HUES64 (cell line): Measurements from ENCODE around the gene IGBP1.
"Not testable (repeated sequence)": the region's sequence is repeated elsewhere in the genome, so short reads cannot be mapped to it uniquely, and the experiment has no call there.

Experiments
- H3K27ac ChIP-seq: 2 replicates; pipeline ENCODE4 v1.7.0; 2013; ENCODE audit warnings: low read depth, low read length, inconsistent platforms
- H3K27me3 ChIP-seq: 2 replicates; pipeline ENCODE4 v1.6.1; 2013; ENCODE audit warnings: mild to moderate bottlenecking, low read length; ENCODE audit not compliant: insufficient read depth
- H3K36me3 ChIP-seq: 2 replicates; pipeline ENCODE4 v1.6.1; 2013; ENCODE audit warnings: mild to moderate bottlenecking, low read length; ENCODE audit not compliant: insufficient read depth
- H3K4me1 ChIP-seq: 2 replicates; pipeline ENCODE4 v1.6.1; 2013; ENCODE audit warnings: mild to moderate bottlenecking, low read length, moderate library complexity; ENCODE audit not compliant: insufficient read depth
- H3K4me3 ChIP-seq: 2 replicates; pipeline ENCODE4 v1.5.1; 2013; ENCODE audit warnings: mild to moderate bottlenecking, low read length, moderate library complexity
- H3K9ac ChIP-seq: 2 replicates; pipeline ENCODE4 v1.6.1; 2013; ENCODE audit warnings: mild to moderate bottlenecking, low read depth, low read length
- H3K9me3 ChIP-seq: 2 replicates; pipeline ENCODE4 v1.6.1; 2013; ENCODE audit warnings: low read depth, low read length; ENCODE audit not compliant: insufficient read depth
- WGBS: fragments of 150-250, 120-280 bp; methylation state at CpG from one replicate; pipeline ENCODE4 v1.1.7; 2013; ENCODE audit warnings: missing lambda C conversion rate; 5-methylcytosine and 5-hydroxymethylcytosine counted together

The IGBP1 gene

DNA sequence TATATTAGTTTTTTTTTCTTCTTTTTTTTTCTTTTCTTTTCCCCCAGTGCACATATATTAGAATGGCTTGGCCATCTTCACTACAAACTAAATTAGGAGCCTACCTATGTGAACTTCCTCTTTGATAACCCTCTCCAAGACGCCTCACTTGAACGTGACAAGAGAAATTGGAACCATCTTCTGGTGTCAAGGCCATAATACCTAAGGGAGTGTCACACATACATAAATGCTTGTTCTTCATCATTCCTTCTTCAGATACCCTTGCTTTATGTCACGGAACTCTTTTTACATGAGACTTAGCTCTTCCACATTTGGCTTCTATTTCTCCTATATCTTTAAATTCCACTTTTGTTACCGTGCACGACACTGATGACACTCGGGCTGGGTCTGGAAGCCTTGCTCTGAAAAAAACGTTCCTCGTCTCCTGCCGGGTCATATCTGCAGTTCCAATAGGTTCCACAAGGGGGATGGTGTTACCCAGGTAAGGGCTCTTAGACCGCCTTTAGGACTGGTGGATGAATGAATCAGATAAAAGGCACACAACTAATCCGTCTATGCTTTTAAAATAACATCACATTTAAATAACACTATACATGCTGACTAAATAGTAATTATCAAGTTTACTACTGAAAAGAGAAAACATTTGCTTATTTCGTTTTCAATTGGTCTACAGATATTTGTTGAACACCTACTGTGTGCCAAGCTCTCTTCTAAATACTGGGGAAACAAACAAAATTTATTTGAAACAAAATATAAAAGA, 63.9 kb downstream of the IGBP1 start:
- 20% methylated on average over 9 of the region's 12 CpGs for WGBS
- H3K36me3 ChIP-seq, result no peaks in the 10 kb centered on the region
- H3K27ac ChIP-seq, result no peak overlapping the region
- no peak overlapping the region for H3K9ac ChIP-seq
- no peaks in the 10 kb centered on the region for H3K9me3 ChIP-seq
- H3K4me3 ChIP-seq, result no peak overlapping the region
- no peaks in the 10 kb centered on the region for H3K4me1 ChIP-seq
- H3K27me3 ChIP-seq, result no peaks in the 10 kb centered on the region

DNA sequence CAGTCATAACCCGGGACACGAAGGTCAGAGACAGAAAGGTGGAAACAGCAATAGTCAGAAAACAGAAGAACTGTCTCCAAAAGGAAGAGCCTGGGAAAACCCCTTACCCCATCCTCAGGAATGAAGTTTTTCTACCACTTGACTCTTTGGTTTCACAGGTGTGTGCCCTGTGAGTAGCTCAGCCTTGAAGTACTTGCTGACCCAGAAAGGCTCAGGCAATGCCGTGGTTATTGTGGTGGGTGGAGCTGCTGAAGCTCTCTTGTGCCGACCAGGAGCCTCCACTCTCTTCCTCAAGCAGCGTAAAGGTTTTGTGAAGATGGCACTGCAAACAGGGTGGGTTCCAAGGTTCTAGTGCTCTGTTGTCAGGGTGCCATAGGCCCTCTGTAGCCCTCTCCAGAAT, 68.5 kb downstream of the IGBP1 start:
- H3K4me1 ChIP-seq, result no peaks in the 10 kb centered on the region
- H3K9ac ChIP-seq, result no peak overlapping the region
- WGBS, result 97% methylated on average over 3 of the region's 5 CpGs
- no peaks in the 10 kb centered on the region for H3K9me3 ChIP-seq
- H3K36me3 ChIP-seq, result no peaks in the 10 kb centered on the region
- H3K27ac ChIP-seq, result no peak overlapping the region
- H3K4me3 ChIP-seq, result no peak overlapping the region
- no peaks in the 10 kb centered on the region for H3K27me3 ChIP-seq

DNA sequence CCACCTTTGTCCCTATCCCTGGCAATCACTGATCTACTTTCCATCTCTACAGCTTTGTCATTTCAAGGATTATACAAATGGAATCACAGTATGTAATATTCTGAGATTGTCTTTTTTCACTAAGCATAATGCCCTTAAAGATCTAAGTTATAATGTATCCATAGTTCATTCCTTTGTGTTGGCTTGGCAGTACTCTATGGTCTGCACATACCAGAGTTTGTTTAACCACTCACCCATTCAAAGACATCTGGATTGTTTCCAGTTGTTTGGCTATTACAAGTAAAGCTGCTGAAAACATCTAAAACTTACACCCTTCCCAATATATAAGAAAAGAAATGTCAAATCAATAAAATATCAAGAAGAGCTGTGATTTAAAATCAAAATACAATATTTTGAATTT, 75.2 kb downstream of the IGBP1 start:
- H3K36me3 ChIP-seq, result no peaks in the 10 kb centered on the region
- no peaks in the 10 kb centered on the region for H3K4me1 ChIP-seq
- no peak overlapping the region for H3K27ac ChIP-seq
- no peaks in the 10 kb centered on the region for H3K27me3 ChIP-seq
- no peaks in the 10 kb centered on the region for H3K9me3 ChIP-seq
- no peak overlapping the region for H3K4me3 ChIP-seq
- H3K9ac ChIP-seq, result no peak overlapping the region

DNA sequence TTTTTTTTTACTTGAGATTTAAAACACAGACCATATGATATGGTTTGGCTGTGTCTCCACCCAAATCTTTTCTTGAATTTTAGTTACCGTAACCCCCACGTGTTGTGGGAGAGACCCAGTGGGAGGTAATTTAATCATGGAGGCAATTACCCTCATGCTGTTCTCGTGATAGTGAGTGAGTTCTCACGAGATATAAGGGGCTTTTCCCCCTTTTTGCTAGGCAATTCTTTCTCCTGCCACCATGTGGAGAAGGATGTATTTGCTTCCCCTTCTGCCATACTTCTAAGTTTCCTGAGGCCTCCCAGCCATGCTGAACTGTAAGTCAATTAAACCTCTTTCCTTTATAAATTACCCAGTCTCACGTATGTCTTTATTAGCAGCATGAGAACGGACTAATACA, 76.3 kb downstream of the IGBP1 start:
- 80% methylated on average over 2 of the region's 6 CpGs for whole genome bisulfite sequencing
- H3K4me3 ChIP-seq, H3K9me3 ChIP-seq, H3K36me3 ChIP-seq, H3K9ac ChIP-seq, H3K27me3 ChIP-seq, H3K4me1 ChIP-seq, H3K27ac ChIP-seq: not testable (repeated sequence)
